HTR-8/SVneo (cell line): ENCODE measurements around the gene SORBS1.
"Not testable (repeated sequence)": the region's sequence is repeated elsewhere in the genome, so short reads cannot be mapped to it uniquely, and the experiment has no call there.

Experiments used
- DNase-seq: peaks from one replicate; pipeline ENCODE4 v3.0.0; 2011; ENCODE audit warnings: low spot score, mixed read lengths; ENCODE audit not compliant: insufficient read length
- FAIRE-seq: peaks from 2 replicates; lab custom pipeline; 2011; peaks lifted over from hg19 to GRCh38; lab: Jason Lieb, UNC

The SORBS1 gene

GRCh38 chr10:95375418-95375817, 185.8 kb downstream of the SORBS1 start:
- FAIRE-seq = no peak
- no peak for DNase-seq

- FAIRE-seq (peak; percentile 73), DNase-seq (peak; percentile 77)
Observed at GRCh38 chr10:95374597-95375209, 186.5 kb downstream of the SORBS1 start.

- no peak for FAIRE-seq
Observed at GRCh38 chr10:95373660-95374059, 187.5 kb downstream of the SORBS1 start.

GRCh38 chr10:95364342-95364741, 196.8 kb downstream of the SORBS1 start:
- FAIRE-seq = no peak
- no peak for DNase-seq

More at GRCh38 chr10:95373660-95374059, 187.5 kb downstream of the SORBS1 start:
- DNase-seq = no peak

GRCh38 chr10:95363303-95363912, 197.8 kb downstream of the SORBS1 start:
- FAIRE-seq (no peak), DNase-seq (peak; percentile 77)

- FAIRE-seq = no peak
Observed at GRCh38 chr10:95360122-95360714, 201.0 kb downstream of the SORBS1 start.

GRCh38 chr10:95359466-95359865, 201.7 kb downstream of the SORBS1 start:
- DNase-seq (no peak), FAIRE-seq (no peak)

More at GRCh38 chr10:95360122-95360714, 201.0 kb downstream of the SORBS1 start:
- no peak for DNase-seq

GRCh38 chr10:95356190-95356955, 204.8 kb downstream of the SORBS1 start:
- no peak for FAIRE-seq
- no peak for DNase-seq

- FAIRE-seq (no peak), DNase-seq (no peak)
Observed at GRCh38 chr10:95355301-95355700, 205.9 kb downstream of the SORBS1 start.

GRCh38 chr10:95354110-95354509, 207.1 kb downstream of the SORBS1 start:
- DNase-seq (no peak), FAIRE-seq (no peak)

- no peak for FAIRE-seq
- no peak for DNase-seq
Observed at GRCh38 chr10:95353123-95353522, 208.0 kb downstream of the SORBS1 start.

- DNase-seq (no peak), FAIRE-seq (no peak)
Observed at GRCh38 chr10:95352684-95353083, 208.5 kb downstream of the SORBS1 start.

GRCh38 chr10:95350830-95351228, 210.3 kb downstream of the SORBS1 start:
- DNase-seq = no peak
- FAIRE-seq = no peak

- FAIRE-seq (no peak), DNase-seq (no peak)
Observed at GRCh38 chr10:95350219-95350829, 210.8 kb downstream of the SORBS1 start.

GRCh38 chr10:95347402-95347766, 213.8 kb downstream of the SORBS1 start:
- not testable (repeated sequence) for FAIRE-seq, DNase-seq

GRCh38 chr10:95346715-95347401, 214.3 kb downstream of the SORBS1 start:
- DNase-seq (no peak), FAIRE-seq (no peak)

- FAIRE-seq (no peak), DNase-seq (no peak)
Observed at GRCh38 chr10:95343573-95343972, 217.6 kb downstream of the SORBS1 start.

GRCh38 chr10:95341716-95342130, 219.4 kb downstream of the SORBS1 start:
- FAIRE-seq (no peak), DNase-seq (no peak)

- FAIRE-seq (no peak), DNase-seq (no peak)
Observed at GRCh38 chr10:95339863-95340262, 221.3 kb downstream of the SORBS1 start.
